ENCODE results near the gene TMUB2. TPM values are rescaled to one million over a fixed set of nuclear protein-coding genes. Genes with fewer than 3 reads are reported as not detected.

TMUB2 gene
- polyA plus RNA-seq, 1 donor from 2014 or later = 59.9 TPM

DNA sequence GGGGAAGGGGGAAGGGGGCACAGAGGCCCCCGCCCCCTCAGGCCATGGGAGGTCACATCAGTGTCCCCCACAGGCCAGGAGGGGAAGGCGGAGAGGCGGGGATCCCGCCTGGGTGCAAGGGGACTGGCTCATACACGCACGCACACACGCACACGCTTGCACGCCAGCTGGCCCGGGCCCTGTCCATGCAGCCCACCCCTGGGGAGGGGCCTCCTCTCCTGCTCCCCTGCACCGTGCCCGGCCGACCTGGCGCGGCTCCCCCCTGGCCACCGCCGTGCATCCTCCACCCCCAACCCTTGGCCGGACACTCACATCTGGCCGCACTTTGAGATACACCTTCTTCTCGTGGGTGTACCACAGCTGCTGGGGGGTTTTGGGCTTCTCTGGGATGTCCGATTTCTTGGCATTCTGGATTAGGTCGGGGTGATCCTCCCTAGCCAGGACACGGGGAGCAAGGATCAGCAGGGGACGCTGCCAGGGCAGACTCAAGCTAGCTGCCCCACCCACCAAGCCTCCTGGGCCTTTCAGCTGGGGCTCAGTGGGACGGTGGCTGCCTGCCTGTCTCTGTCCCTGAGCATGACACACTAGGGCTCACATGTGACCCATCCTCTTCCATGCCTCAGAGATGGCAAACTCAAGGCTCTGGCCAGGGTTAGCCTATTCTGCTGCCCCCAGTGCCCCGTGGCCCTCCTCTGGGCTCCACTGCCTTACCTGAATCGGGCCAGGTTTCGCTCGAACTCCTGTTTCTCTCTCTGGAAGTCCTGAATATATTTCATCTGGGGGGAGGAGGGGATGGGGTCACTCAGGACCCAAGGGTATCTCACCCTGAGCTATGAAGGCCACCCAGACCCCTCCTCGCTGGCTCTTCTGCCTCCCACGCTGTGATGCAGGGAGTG is 26.0 kb downstream of the TMUB2 start:
- TF ChIP-seq, protein P1, sequence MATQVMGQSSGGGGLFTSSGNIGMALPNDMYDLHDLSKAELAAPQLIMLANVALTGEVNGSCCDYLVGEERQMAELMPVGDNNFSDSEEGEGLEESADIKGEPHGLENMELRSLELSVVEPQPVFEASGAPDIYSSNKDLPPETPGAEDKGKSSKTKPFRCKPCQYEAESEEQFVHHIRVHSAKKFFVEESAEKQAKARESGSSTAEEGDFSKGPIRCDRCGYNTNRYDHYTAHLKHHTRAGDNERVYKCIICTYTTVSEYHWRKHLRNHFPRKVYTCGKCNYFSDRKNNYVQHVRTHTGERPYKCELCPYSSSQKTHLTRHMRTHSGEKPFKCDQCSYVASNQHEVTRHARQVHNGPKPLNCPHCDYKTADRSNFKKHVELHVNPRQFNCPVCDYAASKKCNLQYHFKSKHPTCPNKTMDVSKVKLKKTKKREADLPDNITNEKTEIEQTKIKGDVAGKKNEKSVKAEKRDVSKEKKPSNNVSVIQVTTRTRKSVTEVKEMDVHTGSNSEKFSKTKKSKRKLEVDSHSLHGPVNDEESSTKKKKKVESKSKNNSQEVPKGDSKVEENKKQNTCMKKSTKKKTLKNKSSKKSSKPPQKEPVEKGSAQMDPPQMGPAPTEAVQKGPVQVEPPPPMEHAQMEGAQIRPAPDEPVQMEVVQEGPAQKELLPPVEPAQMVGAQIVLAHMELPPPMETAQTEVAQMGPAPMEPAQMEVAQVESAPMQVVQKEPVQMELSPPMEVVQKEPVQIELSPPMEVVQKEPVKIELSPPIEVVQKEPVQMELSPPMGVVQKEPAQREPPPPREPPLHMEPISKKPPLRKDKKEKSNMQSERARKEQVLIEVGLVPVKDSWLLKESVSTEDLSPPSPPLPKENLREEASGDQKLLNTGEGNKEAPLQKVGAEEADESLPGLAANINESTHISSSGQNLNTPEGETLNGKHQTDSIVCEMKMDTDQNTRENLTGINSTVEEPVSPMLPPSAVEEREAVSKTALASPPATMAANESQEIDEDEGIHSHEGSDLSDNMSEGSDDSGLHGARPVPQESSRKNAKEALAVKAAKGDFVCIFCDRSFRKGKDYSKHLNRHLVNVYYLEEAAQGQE (IDR thresholded peaks at IDR 0.05; ENCODE audit: borderline replicate concordance) = no peak
- TF ChIP-seq, protein P2, sequence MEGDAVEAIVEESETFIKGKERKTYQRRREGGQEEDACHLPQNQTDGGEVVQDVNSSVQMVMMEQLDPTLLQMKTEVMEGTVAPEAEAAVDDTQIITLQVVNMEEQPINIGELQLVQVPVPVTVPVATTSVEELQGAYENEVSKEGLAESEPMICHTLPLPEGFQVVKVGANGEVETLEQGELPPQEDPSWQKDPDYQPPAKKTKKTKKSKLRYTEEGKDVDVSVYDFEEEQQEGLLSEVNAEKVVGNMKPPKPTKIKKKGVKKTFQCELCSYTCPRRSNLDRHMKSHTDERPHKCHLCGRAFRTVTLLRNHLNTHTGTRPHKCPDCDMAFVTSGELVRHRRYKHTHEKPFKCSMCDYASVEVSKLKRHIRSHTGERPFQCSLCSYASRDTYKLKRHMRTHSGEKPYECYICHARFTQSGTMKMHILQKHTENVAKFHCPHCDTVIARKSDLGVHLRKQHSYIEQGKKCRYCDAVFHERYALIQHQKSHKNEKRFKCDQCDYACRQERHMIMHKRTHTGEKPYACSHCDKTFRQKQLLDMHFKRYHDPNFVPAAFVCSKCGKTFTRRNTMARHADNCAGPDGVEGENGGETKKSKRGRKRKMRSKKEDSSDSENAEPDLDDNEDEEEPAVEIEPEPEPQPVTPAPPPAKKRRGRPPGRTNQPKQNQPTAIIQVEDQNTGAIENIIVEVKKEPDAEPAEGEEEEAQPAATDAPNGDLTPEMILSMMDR (IDR thresholded peaks at IDR 0.05; ENCODE audit: poor library complexity, severe bottlenecking) = no peak
- TF ChIP-seq SMC3 (conservative IDR thresholded peaks at IDR 0.05; ENCODE audit: poor library complexity) (no peak), EP300 (conservative IDR thresholded peaks at IDR 0.05; ENCODE audit: poor library complexity, severe bottlenecking) (no peak)
- H3K9me2 ChIP-seq (ENCODE audit: insufficient read depth, low read length) = no peaks in the 10 kb centered on the region
- no peak overlapping the region for H3K9ac ChIP-seq (ENCODE audit: low read length)
- no peak overlapping the region for H3K4me3 ChIP-seq (ENCODE audit: low read length)
- H3K9me3 ChIP-seq (ENCODE audit: low read length) = no peaks in the 10 kb centered on the region
- H2AFZ ChIP-seq (ENCODE audit: low read depth, low read length) = no peak overlapping the region
- peaks cover 18% of the 10 kb centered on the region for H4K20me1 ChIP-seq (ENCODE audit: insufficient read depth)
- no peaks in the 10 kb centered on the region for H3K27me3 ChIP-seq (ENCODE audit: insufficient read depth, low read depth, low read length)
- H3K4me2 ChIP-seq (ENCODE audit: low read length) = no peak overlapping the region
- H3K79me2 ChIP-seq (replicated peaks; ENCODE audit: insufficient read depth, low read length) = peaks cover 20% of the 10 kb centered on the region
- H3K36me3 ChIP-seq (ENCODE audit: insufficient read depth, low read length) = peaks cover 19% of the 10 kb centered on the region
- no peak overlapping the region for H3K27ac ChIP-seq (ENCODE audit: low read length)
- no peaks in the 10 kb centered on the region for H3F3A ChIP-seq (ENCODE audit: insufficient read depth, low read length, poor library complexity, severe bottlenecking)

DNA sequence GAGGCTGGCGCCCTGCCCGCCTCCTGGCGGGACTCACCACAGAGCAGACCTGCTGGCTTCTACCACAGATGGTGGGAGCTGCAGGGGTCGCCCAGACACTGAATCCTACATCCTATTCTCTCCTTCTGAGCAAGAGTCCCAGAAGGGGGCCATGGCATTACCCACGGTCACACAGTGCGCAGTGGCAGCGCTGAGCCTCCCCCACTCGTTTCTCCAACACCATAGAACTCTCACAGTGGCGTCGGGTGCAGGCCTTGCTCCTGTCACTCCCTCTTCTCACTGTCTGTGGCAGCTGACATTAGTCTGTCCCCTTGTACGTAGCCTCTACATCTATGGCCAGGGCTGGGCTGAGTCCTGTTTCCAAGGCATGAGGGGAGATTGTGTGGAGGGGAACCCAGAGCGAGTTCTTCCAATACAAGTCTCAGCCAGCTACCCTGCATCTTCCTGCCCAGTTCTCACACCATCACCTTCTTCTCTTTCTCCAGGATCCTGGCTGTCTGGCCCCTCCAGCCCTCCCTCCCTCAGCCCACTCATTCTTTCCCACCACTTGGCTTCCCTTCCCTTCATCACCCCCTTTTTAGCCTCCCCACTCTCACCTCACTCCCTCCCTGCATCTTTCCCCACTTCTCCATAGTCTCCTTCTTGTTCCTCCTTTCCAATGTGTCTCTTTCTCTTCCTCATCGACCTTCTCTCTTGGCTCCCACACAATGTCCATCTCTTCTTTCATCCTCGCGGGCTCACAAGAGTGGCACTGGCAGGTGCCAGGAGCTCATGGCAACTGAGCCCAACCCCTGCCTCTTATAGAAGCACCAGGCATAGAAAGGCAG is 26.8 kb downstream of the TMUB2 start:
- Histone ChIP-seq H2AFZ (ENCODE audit: low read depth, low read length) (no peak overlapping the region), H3K9ac (ENCODE audit: low read length) (no peak overlapping the region), H3K27me3 (ENCODE audit: insufficient read depth, low read depth, low read length) (no peaks in the 10 kb centered on the region), H3K9me2 (ENCODE audit: insufficient read depth, low read length) (no peaks in the 10 kb centered on the region), H3K9me3 (ENCODE audit: low read length) (no peaks in the 10 kb centered on the region), H3F3A (ENCODE audit: insufficient read depth, low read length, poor library complexity, severe bottlenecking) (no peaks in the 10 kb centered on the region), H3K4me3 (ENCODE audit: low read length) (no peak overlapping the region), H3K79me2 (replicated peaks; ENCODE audit: insufficient read depth, low read length) (peaks cover 25% of the 10 kb centered on the region), H4K20me1 (ENCODE audit: insufficient read depth) (peaks cover 24% of the 10 kb centered on the region), H3K4me2 (ENCODE audit: low read length) (no peak overlapping the region), H3K27ac (ENCODE audit: low read length) (no peak overlapping the region), H3K36me3 (ENCODE audit: insufficient read depth, low read length) (peaks cover 19% of the 10 kb centered on the region)
- TF ChIP-seq MXI1 (conservative IDR thresholded peaks at IDR 0.05; ENCODE audit: poor library complexity, severe bottlenecking) (no peak), POLR2AphosphoS5 (IDR thresholded peaks at IDR 0.05) (no peak), EZH2 (IDR thresholded peaks at IDR 0.05; ENCODE audit: borderline replicate concordance, insufficient read depth, low read length, poor library complexity, severe bottlenecking) (no peak), TAF1 (IDR thresholded peaks at IDR 0.05; ENCODE audit: low read depth) (no peak), SMC3 (conservative IDR thresholded peaks at IDR 0.05; ENCODE audit: poor library complexity) (no peak), EP300 (conservative IDR thresholded peaks at IDR 0.05; ENCODE audit: poor library complexity, severe bottlenecking) (no peak), RAD21 (conservative IDR thresholded peaks at IDR 0.05) (no peak)
- TF ChIP-seq, protein P2 (IDR thresholded peaks at IDR 0.05; ENCODE audit: poor library complexity, severe bottlenecking) = no peak
- TF ChIP-seq, protein P1 (IDR thresholded peaks at IDR 0.05; ENCODE audit: borderline replicate concordance) = no peak
